ENCODE data around the gene MAP2K1. TPM values are rescaled to one million over a fixed set of nuclear protein-coding genes. Genes with fewer than 3 reads are reported as not detected.

Gene MAP2K1
- total RNA-seq, 1 experiment from 2014 or later: 43.9 TPM

Other genes starting within 250 kb of the MAP2K1 start
- 0.03 TPM in 1 of 2 replicates, not detected in the other for gene MEGF11, start 133.2 kb upstream of the MAP2K1 start, total RNA-seq (2014; rRNA removed; shearing (Covaris generic))
- gene DIS3L, start 93.3 kb upstream of the MAP2K1 start, total RNA-seq (2014; rRNA removed; shearing (Covaris generic)): 22.4 TPM in 2 replicates
- gene TIPIN, start 30.2 kb upstream of the MAP2K1 start, total RNA-seq (2014; rRNA removed; shearing (Covaris generic)): 32.2 and 47.7 TPM in 2 replicates
- gene SNAPC5, start 110.8 kb downstream of the MAP2K1 start, total RNA-seq (2014; rRNA removed; shearing (Covaris generic)): 5.1 and 32.4 TPM in 2 replicates
- 1,680 and 3,551 TPM in 2 replicates for gene RPL4, start 117.9 kb downstream of the MAP2K1 start, total RNA-seq (2014; rRNA removed; shearing (Covaris generic))
- gene ZWILCH, start 118.4 kb downstream of the MAP2K1 start, total RNA-seq (2014; rRNA removed; shearing (Covaris generic)): 40.2 and 51.9 TPM in 2 replicates
- 0.25 and 1.3 TPM in 2 replicates for gene LCTL, start 179.1 kb downstream of the MAP2K1 start, total RNA-seq (2014; rRNA removed; shearing (Covaris generic))

Data from SJSA1 (cell line).